HG03025 (cell line): Measurements from ENCODE around the gene ANXA9.

Source experiments
- ATAC-seq: cut with Tn5 transposase; IDR thresholded peaks from one replicate; pipeline ENCODE4 v1.9.1; 2021; ENCODE audit warnings: mild to moderate bottlenecking, moderate library complexity; ENCODE audit not compliant: unreplicated experiment, low FRiP score

Gene ANXA9, protein sequence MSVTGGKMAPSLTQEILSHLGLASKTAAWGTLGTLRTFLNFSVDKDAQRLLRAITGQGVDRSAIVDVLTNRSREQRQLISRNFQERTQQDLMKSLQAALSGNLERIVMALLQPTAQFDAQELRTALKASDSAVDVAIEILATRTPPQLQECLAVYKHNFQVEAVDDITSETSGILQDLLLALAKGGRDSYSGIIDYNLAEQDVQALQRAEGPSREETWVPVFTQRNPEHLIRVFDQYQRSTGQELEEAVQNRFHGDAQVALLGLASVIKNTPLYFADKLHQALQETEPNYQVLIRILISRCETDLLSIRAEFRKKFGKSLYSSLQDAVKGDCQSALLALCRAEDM

DNA sequence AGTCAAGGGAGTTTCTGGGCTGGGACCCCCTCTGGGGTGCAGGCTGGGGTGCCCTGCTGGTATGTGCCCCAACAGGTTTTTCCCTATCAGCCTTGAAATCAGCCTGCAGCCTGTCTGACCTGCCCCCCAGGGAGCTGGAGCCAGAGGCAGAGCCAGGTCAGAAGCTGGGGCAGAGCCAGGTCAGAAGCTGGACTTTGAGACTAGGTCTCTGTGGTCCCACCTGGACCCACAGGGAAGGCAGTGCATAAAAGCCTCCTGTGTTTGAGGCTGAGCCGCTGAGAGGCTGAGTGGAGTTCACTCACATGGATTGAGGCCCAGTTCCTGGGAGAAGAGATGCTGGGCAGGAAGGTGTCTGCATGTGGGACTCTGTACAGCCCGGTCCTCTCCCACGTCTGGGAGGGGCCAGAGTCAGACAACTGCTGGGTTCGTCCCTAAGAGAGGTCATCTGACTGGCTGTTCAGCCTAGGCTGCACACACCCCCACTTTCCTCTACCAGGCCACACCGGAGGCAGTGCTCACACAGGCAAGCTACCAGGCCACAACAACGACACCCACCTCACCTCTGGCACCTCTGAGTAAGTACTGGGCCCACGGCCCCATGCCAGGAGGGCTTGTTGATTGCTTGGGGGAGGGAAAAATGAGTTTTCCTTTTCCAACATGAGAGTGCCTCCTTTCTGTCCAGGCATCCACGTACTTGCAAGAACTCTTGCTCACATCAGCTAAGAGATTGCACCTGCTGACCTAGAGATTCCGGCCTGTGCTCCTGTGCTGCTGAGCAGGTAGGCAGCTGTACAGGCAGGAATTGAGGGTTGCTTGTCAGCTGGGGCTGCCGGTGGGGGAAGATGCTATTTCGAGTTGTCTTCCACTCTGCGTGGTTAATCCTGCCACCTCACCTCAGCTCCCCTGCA is at the start of gene ANXA9:
Gene ANXA9 (plus strand): TSS at position 488 of the 908 bp plus-strand sequence. CDS start 814 bp downstream, outside the sequence.
- no peak for ATAC-seq

DNA sequence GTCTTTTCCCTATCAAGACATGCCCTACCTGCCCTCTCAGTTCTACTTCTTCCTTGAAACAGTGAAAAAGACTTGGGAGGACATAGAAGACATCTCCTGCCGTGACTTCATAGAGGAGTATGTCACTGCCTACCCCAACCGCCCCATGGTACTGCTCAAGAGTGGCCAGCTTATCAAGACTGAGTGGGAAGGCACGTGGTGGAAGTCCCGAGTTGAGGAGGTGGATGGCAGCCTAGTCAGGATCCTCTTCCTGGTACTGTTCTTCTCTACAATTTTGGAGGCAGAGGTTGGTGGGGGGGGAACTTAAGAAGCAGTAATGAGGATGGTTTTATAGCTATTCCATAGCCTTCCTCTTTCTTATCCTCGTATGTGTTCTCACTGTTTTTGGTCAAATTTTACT is 37.2 kb upstream of the ANXA9 start:
- ATAC-seq, result no peak

DNA sequence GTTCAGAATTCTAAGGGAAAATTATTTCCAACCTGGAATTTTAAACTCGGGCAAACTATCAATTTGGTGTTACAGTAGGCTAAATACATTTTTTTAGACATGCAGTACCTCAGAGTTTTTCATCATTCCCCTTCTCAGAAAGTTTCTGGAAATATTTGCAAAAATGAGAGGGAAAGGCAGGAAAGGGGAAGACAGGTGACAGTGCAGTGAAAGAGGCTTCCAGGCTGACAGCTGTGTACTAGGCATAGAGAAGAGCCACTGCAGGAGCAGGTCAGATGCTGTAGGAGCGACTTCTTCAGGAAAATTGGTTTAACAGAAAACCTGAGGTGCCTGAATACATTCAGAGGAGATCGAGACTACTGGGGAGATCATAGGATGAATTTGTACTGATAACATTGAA is 27.4 kb upstream of the ANXA9 start:
- ATAC-seq, result no peak

DNA sequence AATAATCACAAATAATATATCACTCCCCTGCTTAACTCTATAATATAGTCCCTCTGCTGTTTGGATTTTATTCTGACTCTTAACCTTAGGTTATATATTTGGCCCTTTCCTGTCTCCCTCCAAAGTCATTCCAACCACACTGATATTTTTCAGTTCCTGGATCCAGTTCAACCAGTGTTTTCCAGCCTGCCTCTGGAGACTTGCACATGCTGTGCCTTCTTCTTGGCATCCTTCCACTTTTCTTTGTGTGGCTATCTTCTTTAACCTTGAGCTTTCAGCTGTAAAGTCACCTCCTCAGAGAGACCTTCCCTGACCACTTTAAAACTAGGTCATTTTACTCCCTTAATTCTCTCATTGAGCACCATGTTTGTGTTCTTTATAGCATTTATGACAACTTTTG is 26.8 kb upstream of the ANXA9 start:
- ATAC-seq, result no peak

DNA sequence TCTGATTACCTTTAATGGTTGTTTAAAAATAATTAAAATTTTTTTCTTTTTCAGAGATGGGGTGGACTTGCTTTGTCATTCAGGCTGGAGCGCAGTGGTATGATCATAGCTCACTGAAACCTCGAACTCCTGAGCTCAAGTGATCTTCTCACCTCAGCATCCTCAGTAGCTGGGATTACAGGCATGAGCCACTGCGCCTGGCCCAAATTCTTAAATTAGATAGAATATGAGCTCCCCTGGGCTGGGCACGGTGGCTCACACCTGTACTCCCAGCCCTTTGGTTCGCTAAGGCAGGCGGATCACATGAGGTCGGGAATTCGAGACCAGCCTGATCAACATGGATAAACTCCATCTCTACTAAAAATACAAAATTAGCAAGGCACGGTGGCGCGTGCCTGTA is 24.4 kb upstream of the ANXA9 start:
- ATAC-seq, result no peak

DNA sequence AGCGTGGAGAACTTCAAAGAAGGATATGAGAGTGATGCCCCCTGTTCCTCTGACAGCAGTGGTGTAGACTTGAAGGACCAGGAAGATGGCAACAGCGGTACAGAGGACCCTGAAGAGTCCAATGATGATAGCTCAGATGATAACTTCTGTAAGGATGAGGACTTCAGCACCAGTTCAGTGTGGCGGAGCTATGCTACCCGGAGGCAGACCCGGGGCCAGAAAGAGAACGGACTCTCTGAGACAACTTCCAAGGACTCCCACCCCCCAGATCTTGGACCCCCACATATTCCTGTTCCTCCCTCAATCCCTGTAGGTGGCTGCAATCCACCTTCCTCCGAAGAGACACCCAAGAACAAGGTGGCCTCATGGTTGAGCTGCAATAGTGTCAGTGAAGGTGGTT is 21.4 kb upstream of the ANXA9 start:
- no peak for ATAC-seq

DNA sequence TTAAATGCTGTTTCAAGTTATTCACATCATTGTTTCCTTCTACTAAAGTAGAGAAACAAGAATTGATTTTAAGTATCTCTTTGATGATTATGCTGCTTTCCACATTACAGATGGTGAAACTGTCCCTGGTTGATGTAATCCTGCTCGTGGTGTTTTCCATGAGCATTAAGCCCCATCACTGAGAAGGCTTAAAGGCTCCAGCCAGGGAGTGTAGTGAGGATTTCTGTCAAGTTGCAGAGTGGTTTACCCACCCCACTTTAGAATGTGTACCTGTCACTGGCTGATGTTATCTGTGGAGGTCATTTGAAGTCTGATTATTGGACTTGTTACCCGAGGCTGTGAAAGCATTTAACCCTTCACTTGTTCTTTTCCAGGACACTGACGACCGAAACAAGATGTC is 20.3 kb upstream of the ANXA9 start:
- no peak for ATAC-seq

DNA sequence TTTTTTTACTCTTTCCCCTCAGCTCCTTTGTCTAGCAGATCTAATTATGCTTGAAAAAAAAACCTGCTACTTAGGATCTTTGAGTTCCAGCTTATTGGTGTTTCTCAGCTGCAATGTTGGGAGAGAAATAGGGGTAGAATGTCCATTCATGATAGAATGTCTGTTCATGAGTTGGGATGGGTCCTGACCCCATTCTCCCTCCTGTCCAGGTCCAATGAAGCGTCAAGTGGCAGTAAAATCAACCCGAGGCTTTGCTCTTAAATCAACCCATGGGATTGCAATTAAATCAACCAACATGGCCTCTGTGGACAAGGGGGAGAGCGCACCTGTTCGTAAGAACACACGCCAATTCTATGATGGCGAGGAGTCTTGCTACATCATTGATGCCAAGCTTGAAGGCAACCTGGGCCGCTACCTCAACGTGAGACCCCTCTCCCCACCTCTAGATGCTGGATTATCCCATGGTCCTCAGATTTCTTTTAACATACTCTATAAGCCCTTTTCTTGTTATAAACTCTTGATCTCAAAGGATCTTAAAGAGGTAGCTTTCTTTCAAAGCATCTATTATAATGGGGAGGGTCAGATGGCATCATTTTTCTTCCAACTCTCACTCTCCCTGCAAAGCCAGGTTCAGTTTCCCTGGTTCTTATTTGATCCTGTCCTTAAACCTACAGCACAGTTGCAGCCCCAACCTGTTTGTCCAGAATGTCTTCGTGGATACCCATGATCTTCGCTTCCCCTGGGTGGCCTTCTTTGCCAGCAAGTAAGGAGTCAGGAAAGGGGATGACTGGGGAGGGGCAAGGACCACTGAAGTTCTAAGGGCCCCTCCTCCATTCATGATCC is 18.6 kb upstream of the ANXA9 start:
- ATAC-seq, result no peak

DNA sequence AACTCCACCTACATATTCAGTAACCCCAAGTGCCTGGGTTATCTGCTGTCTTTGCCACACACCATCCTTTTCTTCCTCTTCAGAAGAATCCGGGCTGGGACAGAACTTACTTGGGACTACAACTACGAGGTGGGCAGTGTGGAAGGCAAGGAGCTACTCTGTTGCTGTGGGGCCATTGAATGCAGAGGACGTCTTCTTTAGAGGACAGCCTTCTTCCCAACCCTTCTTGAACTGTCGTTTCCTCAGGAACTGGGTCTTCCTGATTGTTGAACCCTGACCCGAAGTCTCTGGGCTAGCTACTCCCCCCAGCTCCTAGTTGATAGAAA is 18.0 kb upstream of the ANXA9 start:
- no peak for ATAC-seq

DNA sequence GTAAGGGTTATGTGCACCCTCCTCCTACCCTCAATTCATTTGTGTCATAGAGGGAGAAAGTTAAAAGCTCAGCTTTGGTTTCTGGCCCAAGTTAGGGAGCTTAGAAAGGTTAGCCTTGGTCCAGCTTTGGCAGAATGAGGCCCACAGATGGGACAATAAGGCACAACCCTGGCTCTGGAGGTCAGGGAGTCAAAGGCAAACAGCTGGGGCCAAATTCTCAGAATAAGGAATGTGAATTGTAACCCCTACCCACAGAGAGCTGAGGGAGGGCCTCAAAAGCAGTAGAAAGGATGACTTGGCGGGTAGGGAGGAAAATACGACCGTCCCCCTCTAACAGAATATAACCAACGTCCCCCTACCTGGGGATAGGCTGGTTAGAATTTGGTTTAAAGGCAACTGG is 16.5 kb upstream of the ANXA9 start:
- ATAC-seq, result no peak

DNA sequence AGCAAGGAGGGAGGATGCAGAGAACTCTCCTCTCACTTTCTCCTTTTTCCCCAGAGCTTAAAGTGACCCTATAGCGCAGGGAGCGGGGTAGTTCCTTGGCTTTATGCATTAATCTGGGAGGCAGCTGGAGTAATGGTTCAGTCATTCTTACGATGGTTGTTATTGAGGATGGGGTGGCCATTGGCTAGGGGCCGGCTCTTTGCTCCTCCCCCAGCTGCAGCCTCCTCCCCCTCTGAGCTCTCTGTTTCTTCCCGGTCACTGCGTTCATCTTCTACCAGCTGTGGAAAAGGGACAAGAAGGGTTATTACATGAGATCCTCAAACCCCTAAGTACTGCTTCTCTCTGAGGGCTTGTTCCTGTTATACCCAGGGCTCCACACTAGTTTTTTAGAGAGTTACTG is 16.1 kb upstream of the ANXA9 start:
- no peak for ATAC-seq

DNA sequence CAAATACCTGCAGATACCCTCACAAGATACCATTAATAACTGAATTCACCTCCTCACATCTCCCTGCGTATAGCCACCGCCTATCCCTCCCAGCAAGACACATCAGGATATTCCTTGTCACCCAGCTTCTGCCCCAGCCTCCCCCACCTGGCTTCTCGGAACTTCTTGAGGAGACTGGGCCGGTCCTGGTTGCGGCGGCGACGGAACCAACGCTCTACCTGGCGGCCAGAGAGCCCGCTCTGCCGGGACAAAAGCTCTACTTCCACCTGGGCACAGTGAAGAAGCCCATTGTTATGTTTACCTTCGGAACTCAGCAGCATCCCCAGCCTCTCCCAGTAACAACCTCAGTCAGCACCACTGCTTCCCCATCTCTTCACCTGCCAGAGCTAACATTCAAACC is 14.2 kb upstream of the ANXA9 start:
- no peak for ATAC-seq

DNA sequence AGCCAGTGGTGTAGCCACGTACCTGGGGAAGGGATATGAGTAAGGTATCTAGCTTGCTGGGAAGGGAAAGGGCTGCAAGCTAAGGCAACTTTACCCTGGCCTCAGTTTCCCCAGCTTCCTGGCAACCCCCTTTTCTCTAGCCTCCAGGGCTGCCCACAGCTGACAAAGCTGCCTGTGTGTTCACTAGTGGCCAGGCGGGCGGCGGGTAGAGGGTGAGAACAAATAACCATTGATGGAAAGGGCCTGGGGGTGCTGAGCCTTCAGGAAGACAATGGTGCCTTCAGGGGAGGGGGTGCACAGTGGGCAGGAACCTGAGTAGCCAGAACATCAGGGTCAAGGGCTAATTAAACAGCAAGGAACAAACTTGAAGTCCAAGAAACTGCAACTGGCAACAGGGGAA is 13.6 kb upstream of the ANXA9 start:
- no peak for ATAC-seq

DNA sequence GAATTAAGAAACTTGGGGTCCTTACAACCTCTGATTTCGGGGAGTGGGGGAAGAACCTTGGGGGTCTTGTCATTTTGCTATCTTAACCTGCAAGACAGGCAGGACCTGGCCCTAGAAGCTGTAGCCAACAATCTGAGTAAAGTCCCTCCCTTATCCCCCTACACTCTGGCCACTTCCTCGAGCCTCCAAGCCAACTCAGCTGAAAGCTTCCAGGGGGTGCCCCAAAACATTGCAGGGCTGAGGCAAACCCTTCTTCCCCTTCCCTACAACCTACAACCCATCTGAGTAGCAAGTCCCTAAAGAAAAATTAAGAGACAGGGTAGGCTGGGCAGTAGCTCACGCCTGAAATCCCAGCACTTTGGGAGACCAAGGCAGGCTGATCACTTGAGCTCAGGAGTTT is 12.5 kb upstream of the ANXA9 start:
- no peak for ATAC-seq

DNA sequence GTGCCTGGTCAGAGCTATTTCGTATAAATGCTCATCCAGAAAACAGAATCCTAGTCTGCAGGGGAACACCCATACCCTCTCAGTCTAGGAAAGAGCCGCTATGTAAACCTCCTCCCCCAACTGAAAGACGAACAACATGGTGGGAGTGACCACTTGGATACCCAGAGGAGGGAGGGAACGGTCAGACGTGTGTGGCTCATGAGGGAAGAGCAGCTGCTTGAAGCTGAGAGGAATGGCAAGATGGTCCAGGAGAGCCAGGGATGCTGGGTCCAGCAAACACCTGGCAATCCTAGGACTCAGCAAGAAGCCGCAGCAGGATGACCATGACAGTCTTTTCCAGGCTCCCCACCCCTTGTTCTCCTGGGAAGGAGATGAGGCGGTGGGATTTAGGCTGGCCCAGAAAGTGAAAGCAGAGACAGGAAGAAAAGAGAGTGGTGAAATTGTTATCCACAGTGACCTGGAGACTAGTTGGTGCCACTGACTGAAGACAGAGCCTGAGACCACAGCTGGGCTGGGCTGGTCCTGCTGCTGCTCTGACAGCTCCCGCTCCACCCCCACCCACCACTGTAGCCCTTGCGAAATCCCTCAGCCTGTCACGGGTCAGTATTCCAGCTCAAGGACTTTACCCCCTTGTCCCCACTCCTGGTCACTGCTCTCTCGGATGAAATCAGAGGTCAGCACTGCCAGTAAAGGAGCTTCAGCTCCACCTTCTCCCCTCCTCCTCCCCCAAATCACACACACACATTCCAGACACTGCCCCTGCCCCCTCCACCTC is 11.1 kb upstream of the ANXA9 start:
- ATAC-seq, result no peak

DNA sequence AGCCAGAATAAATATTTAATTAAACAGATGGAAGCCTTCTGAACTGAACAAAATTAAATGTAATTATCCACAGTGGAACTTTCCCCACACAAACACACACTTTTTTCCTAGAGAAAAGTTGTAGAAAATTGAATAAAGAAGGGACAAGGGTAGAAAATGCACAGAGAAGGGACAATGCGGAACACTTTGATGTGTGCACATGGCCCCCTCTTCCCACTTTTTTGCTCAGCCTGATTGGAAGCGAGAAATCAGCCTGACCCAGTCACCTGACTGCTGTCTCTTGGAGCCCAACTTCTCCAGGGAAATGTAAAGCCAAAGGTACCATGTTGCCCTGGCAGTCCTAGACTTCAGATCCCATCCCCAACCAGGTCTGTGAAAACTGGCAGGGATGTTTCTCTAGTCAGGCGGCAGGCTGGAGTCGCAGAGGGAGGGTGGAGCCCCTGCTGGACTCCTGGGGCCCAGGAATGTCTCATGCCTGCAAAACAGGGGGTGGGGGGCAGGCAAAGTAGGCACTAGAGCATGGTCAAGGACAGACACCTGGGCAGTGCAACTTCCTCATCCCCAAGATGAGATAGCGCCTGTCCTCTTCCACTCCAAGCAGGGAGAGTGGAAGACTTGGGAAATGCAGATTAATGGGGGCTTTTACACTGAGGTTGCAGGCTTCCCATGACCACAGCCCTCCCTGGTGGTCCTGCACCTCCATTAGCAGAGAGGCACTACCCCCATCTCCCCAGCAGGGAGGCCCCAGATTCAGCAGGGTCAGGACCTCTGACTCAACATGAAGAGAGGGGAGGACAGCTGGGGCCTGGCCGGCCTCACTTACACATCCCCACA is 10.3 kb upstream of the ANXA9 start:
- ATAC-seq, result no peak

DNA sequence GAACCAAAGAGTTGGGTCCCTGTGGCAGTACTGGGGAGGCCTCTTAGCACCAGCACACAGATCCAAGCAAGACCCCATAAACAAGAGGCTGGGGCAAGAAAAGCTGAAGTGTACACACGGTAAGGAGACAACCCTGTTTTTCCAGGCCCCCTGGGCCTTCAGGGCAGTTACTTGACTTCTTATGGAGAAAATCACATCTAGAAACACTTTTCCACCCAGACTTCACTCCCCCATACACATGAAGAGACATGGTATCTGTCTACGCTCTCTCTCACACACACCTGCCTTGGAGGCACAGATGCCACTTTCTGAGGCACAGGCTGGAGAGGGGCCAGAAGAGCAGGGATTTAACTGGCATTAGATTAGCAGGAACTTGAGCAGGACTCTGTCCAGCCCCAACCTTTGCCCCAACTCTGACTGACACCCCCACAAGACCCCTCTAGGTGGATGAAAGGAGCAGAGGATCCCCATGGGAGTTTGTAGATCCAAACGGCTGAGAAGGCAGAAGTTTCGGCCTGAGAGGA is 9.6 kb upstream of the ANXA9 start:
- ATAC-seq, result no peak

DNA sequence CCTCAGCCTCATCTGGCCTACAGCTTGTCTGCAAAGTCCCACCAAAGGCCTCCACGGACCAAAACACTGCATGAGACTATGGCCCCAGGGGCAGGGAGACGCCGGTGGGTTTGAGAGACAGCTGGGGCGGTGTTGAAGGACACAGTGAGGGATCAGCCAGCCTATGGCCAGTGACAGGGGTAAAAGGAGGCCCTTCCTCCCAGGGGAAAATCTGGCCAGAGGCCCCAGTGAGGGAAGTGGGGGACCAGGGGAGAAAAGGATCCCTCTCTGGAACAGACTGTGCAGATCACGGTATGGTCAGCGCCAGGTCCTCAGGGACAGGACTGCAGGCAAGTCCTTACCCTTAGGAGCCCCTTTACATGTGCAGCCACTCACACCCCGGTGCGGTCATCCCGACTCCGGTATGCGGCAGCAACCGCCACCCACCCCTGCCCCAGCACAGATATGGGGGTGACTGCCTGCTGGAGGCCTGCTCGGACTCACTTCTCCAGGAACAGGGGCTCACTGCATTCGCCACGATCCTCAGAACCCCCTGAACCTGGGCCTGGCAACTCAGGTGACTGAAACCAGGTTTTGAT is 8.7 kb upstream of the ANXA9 start:
- ATAC-seq, result no peak
